Left lung (tissue), 14 donors: ENCODE measurements around the gene ID1. TPM values are rescaled to one million over a fixed set of nuclear protein-coding genes. Genes with fewer than 3 reads are reported as not detected.

Experiments used
- ATAC-seq: fragments of 200-7000 bp; cut with Tn5 transposase; one replicate; pipeline ENCODE4 v1.9.1; 2020; ENCODE audit warnings: moderate library complexity
- DNase-seq, 4 donors: peaks; one replicate each; pipeline ENCODE4 v3.0.0-alpha.2; 2013 to 2020
- H3K27ac ChIP-seq, 2 donors: fragments of 200-600 bp; sonication (generic) in 1 of 2; one replicate each; pipeline versions ENCODE4 v1.5.0 to v1.8.0; 2020 to 2021
- H3K27me3 ChIP-seq, 2 donors: fragments of 200-600 bp; sonication (generic) in 1 of 2; one replicate each; pipeline versions ENCODE4 v1.5.0 to v1.8.0; 2020 to 2021
- H3K36me3 ChIP-seq, 2 donors: fragments of 200-600 bp; sonication (generic) in 1 of 2; one replicate each; pipeline versions ENCODE4 v1.5.0 to v1.8.0; 2020 to 2021
- H3K4me1 ChIP-seq, 2 donors: fragments of 200-600 bp; one replicate each; pipeline ENCODE4 v1.8.0; 2021
- H3K4me3 ChIP-seq, 2 donors: fragments of 200-600 bp; sonication (generic) in 1 of 2; one replicate each; pipeline versions ENCODE4 v1.5.0 to v1.8.0; 2020 to 2021; ENCODE audit warnings: mild to moderate bottlenecking in 1 of 2
- H3K9me3 ChIP-seq, 2 donors: fragments of 200-600 bp; sonication (generic) in 1 of 2; one replicate each; pipeline versions ENCODE4 v1.5.0 to v1.8.0; 2020 to 2021
- CTCF ChIP-seq, 2 donors: fragments of 200-600 bp; sonication (generic) in 1 of 2; IDR thresholded peaks; one replicate each; pipeline versions ENCODE4 v1.5.0 to v1.8.0; 2021; ENCODE audit warnings: antibody characterized with exemption in 2 of 2
- intact Hi-C, 2 donors: fragments of 100-400 bp; cut with DNase I; formaldehyde crosslinking; loops; one replicate each; pipeline versions ENCODE4 v1.11.2 to v1.14.2; 2022
- long read RNA-seq, 12 donors: library from polyadenylated mRNA in 2 of 12; unstranded in 2 of 12; transcript quantifications; one replicate each; pipeline ENCODE4 v2.0.0 and lab custom pipeline, GENCODE V29; 2019 to 2026
- polyA plus RNA-seq, 6 donors: library from polyadenylated mRNA; unstranded; fragments of 120-200 nt; gene quantifications; one replicate each; pipeline ENCODE4 v1.2.1, GENCODE V29; 2013; ENCODE audit not compliant: insufficient read length in 6 of 6
- total RNA-seq, 2 donors: library from RNA; stranded (reverse); fragmentation: NEBNext Ultra II Directional; extraction: Animal tissue kit (Norgen Biotek cat#: 25700); gene quantifications; one replicate each; pipeline ENCODE4 v1.2.1, GENCODE V29; 2021
- donor health status: DM: no; HTN: yes; CAD: no.
- donor health status: DM: no; HTN: no; CAD: no.

ID1 gene, protein sequence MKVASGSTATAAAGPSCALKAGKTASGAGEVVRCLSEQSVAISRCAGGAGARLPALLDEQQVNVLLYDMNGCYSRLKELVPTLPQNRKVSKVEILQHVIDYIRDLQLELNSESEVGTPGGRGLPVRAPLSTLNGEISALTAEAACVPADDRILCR
- 100 to 1,000 TPM; 185 to 297 TPM for total RNA-seq
- 100 to 1,000 TPM in 5 of 6 donors, 10 to 100 TPM in 1; 65.4 to 194 (median 120) TPM for polyA plus RNA-seq
- long read RNA-seq, donor 1, transcript ID1-202 (2 exons, 994 nt), result major isoform, 160 of 320 reads
- long read RNA-seq, donor 1, transcript ID1-201 (1 exons, 1,233 nt), result major isoform, 160 of 320 reads
- long read RNA-seq, donor 1, partial matches to known transcripts, result 0 of 320 reads
- long read RNA-seq, donor 1, other reads (novel, unspliced or antisense), result 0 of 320 reads
- long read RNA-seq, donor 2, transcript ID1-202 (2 exons, 994 nt), result minor isoform, 137 of 354 reads
- long read RNA-seq, donor 2, transcript ID1-201 (1 exons, 1,233 nt), result major isoform, 217 of 354 reads
- long read RNA-seq, donor 2, partial matches to known transcripts, result 0 of 354 reads
- long read RNA-seq, donor 2, other reads (novel, unspliced or antisense), result 0 of 354 reads
- long read RNA-seq, donor 3, transcript ID1-202 (2 exons, 994 nt), result minor isoform, 64 of 182 reads
- long read RNA-seq, donor 3, transcript ID1-201 (1 exons, 1,233 nt), result major isoform, 118 of 182 reads
- long read RNA-seq, donor 3, partial matches to known transcripts, result 0 of 182 reads
- long read RNA-seq, donor 3, other reads (novel, unspliced or antisense), result 0 of 182 reads
- long read RNA-seq, donor 4, transcript ID1-202 (2 exons, 994 nt), result major isoform, 366 of 388 reads
- long read RNA-seq, donor 4, transcript ID1-201 (1 exons, 1,233 nt), result minor isoform, 22 of 388 reads
- long read RNA-seq, donor 4, partial matches to known transcripts, result 0 of 388 reads
- long read RNA-seq, donor 4, other reads (novel, unspliced or antisense), result 0 of 388 reads
- long read RNA-seq, donor 5, transcript ID1-201 (1 exons, 1,233 nt), result major isoform, 253 of 393 reads
- long read RNA-seq, donor 5, transcript ID1-202 (2 exons, 994 nt), result minor isoform, 140 of 393 reads
- long read RNA-seq, donor 5, partial matches to known transcripts, result 0 of 393 reads
- long read RNA-seq, donor 5, other reads (novel, unspliced or antisense), result 0 of 393 reads
- long read RNA-seq, donor 6, transcript ID1-202 (2 exons, 994 nt), result minor isoform, 89 of 280 reads
- long read RNA-seq, donor 6, transcript ID1-201 (1 exons, 1,233 nt), result major isoform, 191 of 280 reads
- long read RNA-seq, donor 6, partial matches to known transcripts, result 0 of 280 reads
- long read RNA-seq, donor 6, other reads (novel, unspliced or antisense), result 0 of 280 reads
- long read RNA-seq, donor 7, transcript ID1-201 (1 exons, 1,233 nt), result minor isoform, 12 of 44 reads
- long read RNA-seq, donor 7, transcript ID1-202 (2 exons, 994 nt), result major isoform, 32 of 44 reads
- long read RNA-seq, donor 7, partial matches to known transcripts, result 0 of 44 reads
- long read RNA-seq, donor 7, other reads (novel, unspliced or antisense), result 0 of 44 reads
- long read RNA-seq, donor 8, transcript ID1-202 (2 exons, 994 nt), result minor isoform, 63 of 131 reads
- long read RNA-seq, donor 8, transcript ID1-201 (1 exons, 1,233 nt), result major isoform, 68 of 131 reads
- long read RNA-seq, donor 8, partial matches to known transcripts, result 0 of 131 reads
- long read RNA-seq, donor 8, other reads (novel, unspliced or antisense), result 0 of 131 reads
- long read RNA-seq, donor 9, transcript ID1-201 (1 exons, 1,233 nt), result major isoform, 23 of 23 reads
- long read RNA-seq, donor 9, partial matches to known transcripts, result 0 of 23 reads
- long read RNA-seq, donor 9, other reads (novel, unspliced or antisense), result 0 of 23 reads
- long read RNA-seq, donor 10, transcript ID1-201 (1 exons, 1,233 nt), result minor isoform, 39 of 570 reads
- long read RNA-seq, donor 10, transcript ID1-202 (2 exons, 994 nt), result major isoform, 529 of 570 reads
- long read RNA-seq, donor 10, partial matches to known transcripts, result 0 of 570 reads
- long read RNA-seq, donor 10, other reads (novel, unspliced or antisense), result 2 of 570 reads
- long read RNA-seq, donor 11, result 0 reads
- long read RNA-seq, donor 12, transcript ID1-202 (2 exons, 994 nt), result major isoform, 117 of 194 reads
- long read RNA-seq, donor 12, transcript ID1-201 (1 exons, 1,233 nt), result minor isoform, 77 of 194 reads
- long read RNA-seq, donor 12, partial matches to known transcripts, result 0 of 194 reads
- long read RNA-seq, donor 12, other reads (novel, unspliced or antisense), result 0 of 194 reads

DNA sequence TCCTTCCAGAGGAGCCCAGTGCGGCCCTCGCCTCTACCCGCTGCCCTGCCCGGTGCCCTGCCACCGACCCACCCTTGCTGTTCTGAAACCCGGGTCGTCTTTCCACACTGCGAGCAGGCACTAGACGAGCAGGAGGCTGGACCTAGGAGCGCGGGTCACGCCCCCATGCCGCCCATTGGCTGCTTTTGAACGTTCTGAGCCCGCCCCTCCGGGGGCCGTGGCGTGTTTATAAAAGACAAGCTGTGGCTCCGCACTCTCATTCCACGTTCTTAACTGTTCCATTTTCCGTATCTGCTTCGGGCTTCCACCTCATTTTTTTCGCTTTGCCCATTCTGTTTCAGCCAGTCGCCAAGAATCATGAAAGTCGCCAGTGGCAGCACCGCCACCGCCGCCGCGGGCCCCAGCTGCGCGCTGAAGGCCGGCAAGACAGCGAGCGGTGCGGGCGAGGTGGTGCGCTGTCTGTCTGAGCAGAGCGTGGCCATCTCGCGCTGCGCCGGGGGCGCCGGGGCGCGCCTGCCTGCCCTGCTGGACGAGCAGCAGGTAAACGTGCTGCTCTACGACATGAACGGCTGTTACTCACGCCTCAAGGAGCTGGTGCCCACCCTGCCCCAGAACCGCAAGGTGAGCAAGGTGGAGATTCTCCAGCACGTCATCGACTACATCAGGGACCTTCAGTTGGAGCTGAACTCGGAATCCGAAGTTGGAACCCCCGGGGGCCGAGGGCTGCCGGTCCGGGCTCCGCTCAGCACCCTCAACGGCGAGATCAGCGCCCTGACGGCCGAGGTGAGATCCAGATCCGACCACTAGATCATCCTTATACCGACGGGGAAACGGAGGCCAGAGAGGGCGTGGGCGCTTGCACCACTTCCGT lies at the start of gene ID1:
TSS of gene ID1 (plus strand) at position 259 of the 871 bp plus-strand sequence. CDS start at position 358, 99 bp downstream.
- Histone ChIP-seq H3K27me3 (peaks cover 0 to 10% of the 10 kb centered on the region in 2 donors), H3K4me1 (peaks cover 20 to 74% of the 10 kb centered on the region in 2 donors), H3K36me3 (no peaks in the 10 kb centered on the region), H3K9me3 (no peaks in the 10 kb centered on the region), H3K4me3 (peak within 1 kb of the TSS; percentile 69 to 86), H3K27ac (peak within 1 kb of the TSS; percentile 90 to 95)
- no peak for TF ChIP-seq CTCF (IDR thresholded peaks at IDR 0.05)
- intact Hi-C loops, result no loop called here
- ATAC-seq (peak; percentile 84), DNase-seq (peak; percentile 95 to 98 (median 98))

GRCh38 chr20:31559704-31560093 lies 45.4 kb upstream of the ID1 start:
- TF ChIP-seq CTCF (IDR thresholded peaks at IDR 0.05), result no peak
- Histone ChIP-seq H3K9me3 (no peaks in the 10 kb centered on the region), H3K27ac (peak overlapping the region in 1 of 2 donors; percentile 84), H3K36me3 (peaks cover 0 to 85% of the 10 kb centered on the region in 2 donors), H3K4me1 (peaks cover 8 to 39% of the 10 kb centered on the region in 2 donors), H3K4me3 (no peak overlapping the region), H3K27me3 (no peaks in the 10 kb centered on the region)
- DNase-seq (no peak), ATAC-seq (no peak)
- intact Hi-C loops, result loop anchor here in 1 of 2 donors (10.0 kb wide), 1 partner anchor 55 kb away; no protein-coding TSS in a partner anchor

DNA sequence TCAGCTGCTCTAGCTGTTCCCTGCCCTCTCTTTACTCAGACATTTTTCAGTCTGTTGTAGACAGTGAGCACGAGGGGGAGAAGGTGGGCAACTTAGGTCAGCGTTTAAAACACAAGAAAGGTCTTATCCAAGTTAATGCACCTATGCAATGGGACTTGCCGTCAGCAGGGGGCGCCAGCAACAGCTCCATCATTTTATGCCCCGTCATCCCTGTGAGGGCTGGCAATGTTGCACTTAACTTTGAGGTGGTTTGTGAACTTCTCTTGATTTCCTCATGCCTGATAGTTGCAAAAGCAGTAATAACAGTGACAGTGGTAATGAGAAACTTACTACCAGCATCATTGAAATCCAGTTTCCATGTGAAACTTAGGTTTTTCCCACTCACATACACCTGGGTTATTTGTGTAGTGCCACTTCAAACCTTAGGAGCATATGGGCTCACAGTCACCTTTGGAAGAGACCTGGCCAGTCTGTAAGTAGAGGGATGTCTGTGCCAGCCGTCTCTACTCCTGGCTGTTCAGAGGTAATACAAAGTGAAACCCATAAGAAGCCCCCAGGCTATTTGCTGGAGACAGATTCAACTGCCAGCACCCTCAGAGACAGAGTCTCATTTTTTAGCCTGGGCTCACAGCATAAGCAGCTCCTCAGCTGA lies 44.9 kb upstream of the ID1 start:
- DNase-seq (peak in 3 of 4 donors; percentile 55 to 91 (median 81)), ATAC-seq (peak; percentile 69)
- Histone ChIP-seq H3K4me3 (no peak overlapping the region), H3K9me3 (no peaks in the 10 kb centered on the region), H3K27me3 (no peaks in the 10 kb centered on the region), H3K4me1 (peaks cover 8 to 39% of the 10 kb centered on the region in 2 donors), H3K27ac (peak overlapping the region; percentile 63 to 84), H3K36me3 (peaks cover 0 to 85% of the 10 kb centered on the region in 2 donors)
- TF ChIP-seq CTCF (IDR thresholded peaks at IDR 0.05), result peak; percentile 69 to 91
- intact Hi-C loops, result loop anchor here in 1 of 2 donors (10.0 kb wide), 1 partner anchor 55 kb away; no protein-coding TSS in a partner anchor
